BLaER1 (cell line): ENCODE results near the gene ASTE1.
"Not testable (repeated sequence)": the region's sequence is repeated elsewhere in the genome, so short reads cannot be mapped to it uniquely, and the experiment has no call there.

Experiments
- H3K27ac ChIP-seq: shearing (Covaris generic); formaldehyde crosslinking; 2 replicates; pipeline ENCODE4 v1.8.1; 2022
- H3K27me3 ChIP-seq: shearing (Covaris generic); formaldehyde crosslinking; 2 replicates; pipeline ENCODE4 v1.8.1; 2022
- H3K36me3 ChIP-seq: shearing (Covaris generic); formaldehyde crosslinking; 2 replicates; pipeline ENCODE4 v1.8.1; 2022
- H3K4me1 ChIP-seq: shearing (Covaris generic); formaldehyde crosslinking; 2 replicates; pipeline ENCODE4 v1.8.1; 2022
- H3K4me2 ChIP-seq: shearing (Covaris generic); formaldehyde crosslinking; 2 replicates; pipeline ENCODE4 v1.8.1; 2022
- H3K4me3 ChIP-seq: shearing (Covaris generic); formaldehyde crosslinking; 2 replicates; pipeline ENCODE4 v1.8.1; 2022
- H3K9ac ChIP-seq: shearing (Covaris generic); formaldehyde crosslinking; 2 replicates; pipeline ENCODE4 v1.8.1; 2022
- H3K9me3 ChIP-seq: shearing (Covaris generic); formaldehyde crosslinking; 2 replicates; pipeline ENCODE4 v1.8.1; 2022
- H4K20me1 ChIP-seq: shearing (Covaris generic); formaldehyde crosslinking; 2 replicates; pipeline ENCODE4 v1.8.1; 2022
- Cebpa-rat ChIP-seq: shearing (Covaris generic); IDR thresholded peaks from 2 replicates; pipeline ENCODE4 v1.8.1; 2022

The ASTE1 gene

GRCh38 chr3:131026321-131027151 is at the start of gene ASTE1, which contains the start of gene NEK11:
ASTE1 (minus strand) TSS chr3:131026825; CDS start chr3:131025306, 1,519 bp downstream.
NEK11 (plus strand) TSS chr3:131026877; CDS start chr3:131029709, 2,832 bp downstream.
- Histone ChIP-seq H4K20me1 (no peaks in the 10 kb centered on the region), H3K4me3 (peak within 1 kb of the TSS; percentile 77)
- TF ChIP-seq Cebpa-rat, result no peak

GRCh38 chr3:131075632-131076328 is 49.2 kb upstream of the ASTE1 start:
- Histone ChIP-seq H3K9me3 (no peaks in the 10 kb centered on the region), H3K9ac (no peak overlapping the region), H3K27me3 (no peaks in the 10 kb centered on the region), H3K27ac (no peak overlapping the region), H3K4me3 (no peak overlapping the region), H4K20me1 (no peaks in the 10 kb centered on the region), H3K36me3 (no peaks in the 10 kb centered on the region), H3K4me2 (peak overlapping the region; percentile 23), H3K4me1 (peaks cover 44% of the 10 kb centered on the region)
- TF ChIP-seq Cebpa-rat, result no peak

More at GRCh38 chr3:131026321-131027151, at the start of gene ASTE1, which contains the start of gene NEK11:
- Histone ChIP-seq H3K36me3 (peaks cover 19% of the 10 kb centered on the region), H3K4me1 (peaks cover 21% of the 10 kb centered on the region), H3K9me3 (no peaks in the 10 kb centered on the region; the same call in 1 of the 2 replicates), H3K27me3 (no peaks in the 10 kb centered on the region), H3K27ac (peak within 1 kb of the TSS; percentile 79), H3K9ac (peak within 1 kb of the TSS; percentile 80), H3K4me2 (peak within 1 kb of the TSS; percentile 86)

DNA sequence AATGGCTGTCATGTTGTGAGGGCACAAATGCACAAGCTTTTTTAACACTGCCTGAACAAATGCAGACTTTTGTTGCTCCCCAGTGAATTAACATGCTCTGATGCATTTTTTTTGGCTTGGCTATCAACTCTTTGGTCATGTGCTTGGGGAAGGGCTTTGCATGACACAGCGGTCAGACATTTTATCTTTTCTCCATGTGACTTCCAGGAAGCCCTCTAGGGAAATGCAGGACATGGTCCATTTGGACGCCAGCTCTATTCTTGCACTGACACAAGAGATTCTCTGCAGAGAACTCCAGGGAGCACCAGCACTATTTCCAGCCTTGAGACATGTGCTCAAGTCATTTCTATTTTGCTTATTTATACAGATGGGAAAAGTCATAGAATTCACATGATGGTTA is 46.2 kb upstream of the ASTE1 start:
- H3K27ac ChIP-seq, result no peak overlapping the region
- H3K9ac ChIP-seq, result no peak overlapping the region
- no peak overlapping the region for H3K4me2 ChIP-seq
- no peaks in the 10 kb centered on the region for H3K27me3 ChIP-seq
- TF ChIP-seq Cebpa-rat, result no peak
- peaks cover 41% of the 10 kb centered on the region for H3K4me1 ChIP-seq
- H3K4me3 ChIP-seq, result no peak overlapping the region
- no peaks in the 10 kb centered on the region for H4K20me1 ChIP-seq
- no peaks in the 10 kb centered on the region for H3K36me3 ChIP-seq
- H3K9me3 ChIP-seq, result no peaks in the 10 kb centered on the region

- H3K4me3 ChIP-seq, result no peak overlapping the region
- no peaks in the 10 kb centered on the region for H4K20me1 ChIP-seq
- no peaks in the 10 kb centered on the region for H3K9me3 ChIP-seq
- H3K4me2 ChIP-seq, result no peak overlapping the region
- H3K36me3 ChIP-seq, result no peaks in the 10 kb centered on the region
- H3K27me3 ChIP-seq, result no peaks in the 10 kb centered on the region
- H3K27ac ChIP-seq, result no peak overlapping the region
- H3K4me1 ChIP-seq, result peaks cover 34% of the 10 kb centered on the region
- no peak overlapping the region for H3K9ac ChIP-seq
- TF ChIP-seq Cebpa-rat, result no peak
Observed at GRCh38 chr3:131072099-131072559, 45.5 kb upstream of the ASTE1 start.

GRCh38 chr3:131067983-131068382 is 41.4 kb upstream of the ASTE1 start:
- Histone ChIP-seq H4K20me1 (no peaks in the 10 kb centered on the region), H3K9me3 (no peaks in the 10 kb centered on the region), H3K36me3 (no peaks in the 10 kb centered on the region), H3K4me1 (no peaks in the 10 kb centered on the region), H3K9ac (no peak overlapping the region), H3K27ac (no peak overlapping the region), H3K4me3 (no peak overlapping the region), H3K27me3 (no peaks in the 10 kb centered on the region), H3K4me2 (no peak overlapping the region)
- TF ChIP-seq Cebpa-rat, result no peak

GRCh38 chr3:131053043-131053859 is 26.6 kb upstream of the ASTE1 start:
- H3K27ac ChIP-seq, result no peak overlapping the region
- no peaks in the 10 kb centered on the region for H3K27me3 ChIP-seq
- no peaks in the 10 kb centered on the region for H3K9me3 ChIP-seq
- TF ChIP-seq Cebpa-rat, result no peak
- no peaks in the 10 kb centered on the region for H3K4me1 ChIP-seq
- no peak overlapping the region for H3K4me2 ChIP-seq
- H3K9ac ChIP-seq, result no peak overlapping the region
- no peak overlapping the region for H3K4me3 ChIP-seq
- no peaks in the 10 kb centered on the region for H3K36me3 ChIP-seq
- no peaks in the 10 kb centered on the region for H4K20me1 ChIP-seq

GRCh38 chr3:131050001-131050400 is 23.4 kb upstream of the ASTE1 start:
- no peaks in the 10 kb centered on the region for H4K20me1 ChIP-seq
- TF ChIP-seq Cebpa-rat, result no peak
- H3K4me2 ChIP-seq, result no peak overlapping the region
- no peak overlapping the region for H3K4me3 ChIP-seq
- no peaks in the 10 kb centered on the region for H3K36me3 ChIP-seq
- H3K27me3 ChIP-seq, result no peaks in the 10 kb centered on the region
- H3K4me1 ChIP-seq, result peaks cover 5% of the 10 kb centered on the region
- H3K9me3 ChIP-seq, result no peaks in the 10 kb centered on the region
- no peak overlapping the region for H3K9ac ChIP-seq
- H3K27ac ChIP-seq, result no peak overlapping the region

DNA sequence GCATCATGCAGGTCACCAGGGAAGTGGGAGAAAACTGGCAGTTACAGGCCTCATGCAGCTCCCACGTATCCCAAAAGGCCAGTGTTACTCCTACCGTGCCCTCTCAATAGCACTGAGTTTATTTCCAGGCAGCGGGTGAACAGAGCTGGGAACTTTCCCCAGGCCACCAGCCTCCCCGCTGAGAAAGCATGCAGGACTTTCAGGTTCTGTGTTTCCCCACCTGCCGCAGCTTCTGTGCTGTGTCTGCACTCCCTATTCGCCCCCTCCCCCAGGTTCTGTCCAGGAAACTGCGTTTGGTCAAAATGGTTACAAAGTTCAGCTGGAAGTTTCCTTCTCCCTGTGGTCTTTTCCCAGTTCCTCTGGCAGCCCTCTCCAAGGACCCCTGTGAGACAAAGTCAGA is 21.4 kb upstream of the ASTE1 start:
- H3K36me3 ChIP-seq, result no peaks in the 10 kb centered on the region
- no peaks in the 10 kb centered on the region for H4K20me1 ChIP-seq
- TF ChIP-seq Cebpa-rat, result no peak
- no peak overlapping the region for H3K4me2 ChIP-seq
- H3K4me1 ChIP-seq, result peaks cover 5% of the 10 kb centered on the region
- no peak overlapping the region for H3K9ac ChIP-seq
- no peaks in the 10 kb centered on the region for H3K9me3 ChIP-seq
- H3K27ac ChIP-seq, result no peak overlapping the region
- H3K4me3 ChIP-seq, result no peak overlapping the region
- H3K27me3 ChIP-seq, result no peaks in the 10 kb centered on the region

DNA sequence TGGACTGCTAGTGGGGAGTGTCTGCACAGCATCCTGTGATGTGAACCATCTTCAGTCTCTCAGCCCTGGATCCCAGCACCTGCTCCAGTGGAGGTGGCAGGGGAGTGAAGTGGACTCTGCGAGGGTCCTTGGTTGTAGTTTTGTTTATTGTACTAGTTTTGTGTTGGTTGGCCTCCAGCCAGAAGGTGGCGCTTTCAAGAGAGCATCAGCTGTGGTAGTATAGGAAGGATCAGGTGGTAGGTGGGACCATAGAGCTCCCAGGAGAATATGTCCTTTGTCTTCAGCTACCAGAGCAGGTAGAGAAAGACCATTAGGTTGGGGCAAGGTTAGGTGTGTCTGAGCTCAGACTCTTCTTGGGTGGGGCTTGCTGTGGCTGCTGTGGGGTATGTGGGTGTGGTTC is 21.0 kb upstream of the ASTE1 start:
- H3K4me1 ChIP-seq, result peaks cover 6% of the 10 kb centered on the region
- no peak overlapping the region for H3K4me3 ChIP-seq
- no peaks in the 10 kb centered on the region for H3K27me3 ChIP-seq
- H3K9me3 ChIP-seq, result no peaks in the 10 kb centered on the region
- peak overlapping the region; percentile 7; the same call in 1 of the 2 replicates for H3K4me2 ChIP-seq
- no peak for TF ChIP-seq Cebpa-rat
- H3K9ac ChIP-seq, result no peak overlapping the region
- no peaks in the 10 kb centered on the region for H4K20me1 ChIP-seq
- no peaks in the 10 kb centered on the region for H3K36me3 ChIP-seq
- no peak overlapping the region for H3K27ac ChIP-seq

GRCh38 chr3:131042271-131042985 is 15.8 kb upstream of the ASTE1 start:
- H4K20me1 ChIP-seq, H3K27me3 ChIP-seq, H3K4me3 ChIP-seq, H3K36me3 ChIP-seq, H3K4me2 ChIP-seq, H3K27ac ChIP-seq, H3K9me3 ChIP-seq, H3K9ac ChIP-seq, H3K4me1 ChIP-seq: not testable (repeated sequence)
